Activated CD8-positive, alpha-beta memory T cell treated with anti-CD3 and anti-CD28 coated beads, Interleukin-2, amount 50 U/mL, for 1 hour (primary cell): ENCODE results near the gene SCN1A.
"Not testable (repeated sequence)": the region's sequence is repeated elsewhere in the genome, so short reads cannot be mapped to it uniquely, and the experiment has no call there.

ENCODE experiments used
- DNase-seq: peaks from one replicate; pipeline ENCODE4 v3.0.0-alpha.2; 2020; ENCODE audit errors: extremely low read depth

Gene SCN1A

DNA sequence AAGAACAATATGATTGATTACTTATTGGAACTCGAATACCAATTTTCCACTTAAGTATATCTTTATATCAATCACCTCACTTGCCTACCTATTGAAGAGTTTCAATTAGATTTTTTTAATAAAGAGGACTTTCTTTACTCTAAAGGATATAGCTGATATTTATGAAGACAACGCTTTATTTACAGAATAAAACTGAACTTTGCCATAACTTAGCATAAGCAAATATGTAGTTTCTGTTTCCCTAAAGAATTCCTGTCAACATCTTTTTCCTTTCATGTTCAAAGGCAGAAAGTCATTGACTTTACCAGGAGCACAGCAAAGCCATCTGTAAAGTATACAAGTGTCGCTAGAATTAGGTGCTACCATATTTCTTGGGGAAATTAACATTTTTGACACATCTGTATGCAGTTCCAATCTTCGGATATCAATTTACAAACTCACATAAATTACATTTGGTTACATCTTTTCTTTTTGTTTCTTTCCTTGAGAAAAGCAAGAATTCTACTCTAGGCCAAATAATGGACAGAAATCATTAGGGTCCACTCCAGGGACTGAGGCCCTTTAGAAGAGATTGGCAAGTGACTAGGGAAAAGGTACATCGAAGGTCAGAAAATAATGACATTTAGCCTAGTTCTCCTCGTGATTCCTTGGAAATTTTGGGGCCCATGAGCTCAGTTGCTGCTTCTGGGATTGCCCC is 7.5 kb upstream of the SCN1A start:
- no peak for DNase-seq

DNA sequence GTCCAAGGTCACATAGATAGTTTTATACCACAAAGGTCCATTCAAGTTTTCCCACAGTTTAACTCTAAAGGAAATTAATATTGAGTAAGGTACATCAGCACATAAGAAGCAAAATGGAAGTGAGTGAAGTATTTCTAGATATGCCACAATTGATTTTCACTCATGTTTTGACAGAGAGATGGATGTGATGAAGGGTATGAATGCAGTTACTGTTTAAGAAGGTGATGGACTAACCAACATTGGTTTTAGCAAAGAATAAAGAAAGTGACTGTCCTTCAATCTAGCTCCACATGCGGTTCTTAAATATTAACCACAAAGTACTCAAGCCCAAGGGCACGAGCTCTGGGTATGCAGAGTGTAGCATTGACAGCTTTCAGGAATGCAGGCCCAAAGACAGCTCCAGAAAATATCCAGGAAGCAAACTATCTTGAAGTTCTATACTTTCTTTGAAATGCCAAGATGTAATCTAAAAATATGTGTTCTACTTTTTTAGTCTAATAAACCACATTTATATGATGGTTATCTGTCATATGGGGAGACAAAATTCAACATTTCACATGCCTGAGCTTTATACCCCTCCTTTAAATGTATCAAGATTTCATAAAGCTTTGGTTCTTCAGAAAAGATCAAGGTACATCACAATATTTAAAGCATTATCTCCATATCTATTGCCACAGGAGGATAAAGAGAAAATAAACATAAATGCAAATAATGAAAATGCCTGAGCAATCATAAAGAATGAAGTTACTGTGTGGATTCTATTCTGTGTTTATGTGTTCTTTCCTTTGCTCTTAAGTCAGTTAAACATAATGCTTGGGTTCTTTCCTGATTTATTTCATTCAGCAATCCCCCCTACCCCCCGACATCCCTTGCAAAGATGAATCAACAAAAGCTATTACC is 6.7 kb upstream of the SCN1A start:
- no peak for DNase-seq

DNA sequence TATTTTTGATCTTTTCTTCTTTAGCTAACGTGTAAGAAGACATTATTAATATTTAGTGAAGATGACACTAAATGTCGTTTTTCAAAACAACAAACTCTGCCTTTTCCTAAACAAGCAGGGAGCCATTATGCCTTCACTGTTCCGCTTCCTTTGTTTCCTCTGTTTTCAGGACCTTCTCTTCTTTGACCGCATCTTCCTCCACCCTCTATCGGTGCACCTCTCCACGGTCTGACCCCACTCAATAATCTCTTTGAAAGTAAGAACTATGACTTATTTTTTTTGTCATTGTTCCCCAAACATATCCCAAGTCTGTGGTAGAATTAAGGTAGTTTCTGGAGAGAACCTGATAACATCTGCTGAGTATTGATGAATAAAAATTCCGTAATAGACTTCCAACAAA is 5.8 kb upstream of the SCN1A start:
- DNase-seq: no peak

DNA sequence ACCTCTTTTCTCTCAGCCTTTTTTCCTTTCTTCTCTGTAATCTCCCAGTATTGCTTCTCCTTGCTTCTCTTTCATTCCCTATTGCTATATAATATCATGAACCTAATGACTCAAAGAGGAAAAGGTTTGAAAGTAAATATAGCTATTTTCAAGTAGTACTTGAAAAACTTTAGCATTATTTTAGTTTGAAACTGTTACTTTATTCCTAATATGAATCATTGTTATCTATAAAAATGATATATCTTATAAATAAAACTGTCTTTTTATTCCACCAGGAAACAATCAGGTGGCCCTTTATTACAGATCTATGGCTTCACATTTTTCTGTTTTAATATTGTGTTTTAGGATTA is 311 bp upstream of the SCN1A start:
- no peak for DNase-seq

DNA sequence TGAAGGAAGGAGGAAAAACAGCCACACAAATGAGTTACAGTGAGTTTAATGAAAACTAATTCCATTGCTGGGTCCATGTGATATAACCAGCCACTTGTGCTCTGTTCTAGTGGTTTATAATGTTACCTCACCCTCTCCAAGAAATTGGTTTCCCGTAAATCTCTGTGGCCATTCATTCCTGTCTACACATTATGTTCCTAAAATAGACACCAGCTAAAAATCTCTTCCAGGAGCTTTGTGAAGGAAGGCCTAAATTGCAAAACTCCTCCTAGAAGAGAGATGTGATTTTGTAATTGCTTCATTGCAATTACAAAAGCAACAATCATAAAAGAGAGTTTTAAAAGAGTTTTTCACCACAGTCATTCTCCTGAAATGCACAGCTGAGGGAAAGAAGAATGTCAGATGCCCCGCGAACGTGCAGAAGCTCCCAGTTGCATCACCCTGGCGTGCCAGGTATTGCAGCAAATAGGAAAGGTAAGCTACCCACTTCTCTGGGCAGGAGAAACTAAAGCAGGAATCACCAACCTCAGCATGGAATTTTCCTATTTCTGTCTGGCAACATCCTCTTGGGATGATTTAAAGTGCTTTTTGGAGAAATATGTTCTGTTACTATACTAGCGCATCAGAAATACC is 1.7 kb downstream of the SCN1A start:
- no peak for DNase-seq

DNA sequence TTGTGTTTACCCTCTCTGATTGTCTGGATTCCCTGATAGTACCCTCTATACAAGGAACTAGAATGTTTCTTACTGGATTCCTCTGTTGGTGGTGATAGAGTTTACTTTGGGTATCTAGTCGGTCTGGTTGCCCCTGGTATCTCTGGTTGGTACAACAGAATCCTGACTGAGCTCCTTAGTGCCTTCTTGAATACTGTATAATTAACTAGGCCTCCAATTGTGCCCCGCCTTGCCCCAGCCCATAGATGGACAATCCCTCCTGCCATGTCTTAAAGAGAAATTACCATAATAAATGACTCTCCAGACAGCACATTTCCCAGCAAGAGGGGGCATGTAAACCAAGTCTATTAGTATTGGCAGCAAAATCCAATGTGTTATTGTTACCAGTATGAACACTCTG is 2.3 kb downstream of the SCN1A start:
- no peak for DNase-seq

DNA sequence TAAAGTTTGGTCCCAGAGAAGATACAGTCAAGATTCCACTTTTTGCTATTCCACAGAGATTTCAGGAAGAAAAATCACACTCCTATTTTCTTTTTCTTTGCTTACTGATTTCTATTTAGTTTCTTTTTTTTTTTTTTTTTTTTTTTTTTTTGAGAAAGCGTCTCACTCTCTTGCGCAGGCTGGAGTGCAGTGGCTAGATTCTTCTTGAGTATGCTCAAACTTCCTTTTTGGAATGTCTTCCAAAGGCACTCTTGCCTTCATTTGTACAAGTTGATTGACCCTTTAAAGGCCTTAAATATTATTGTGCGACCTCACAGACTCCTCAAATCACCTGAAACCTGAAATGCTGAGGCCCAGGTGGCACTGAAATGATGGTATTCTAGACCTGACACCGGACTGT is 9.6 kb downstream of the SCN1A start:
- no peak for DNase-seq

DNA sequence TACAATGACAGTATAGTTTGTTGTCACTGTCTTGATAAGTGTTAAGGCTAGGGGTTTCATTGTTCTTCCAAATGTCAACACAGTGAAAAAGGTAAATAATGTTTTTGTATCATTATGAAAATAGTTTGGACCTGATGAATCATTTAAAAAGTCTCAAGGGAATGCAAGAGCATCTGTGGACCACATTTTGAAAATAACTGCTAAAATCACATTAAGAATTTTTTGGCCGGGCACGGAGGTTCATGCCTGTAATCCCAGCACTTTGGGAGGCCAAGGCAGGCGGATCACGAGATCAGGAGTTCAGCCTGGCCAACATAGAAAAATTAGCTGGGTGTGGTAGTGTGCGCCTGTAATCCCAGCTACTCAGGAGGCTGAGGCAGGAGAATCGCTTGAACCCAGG is 10.3 kb downstream of the SCN1A start:
- DNase-seq: no peak

DNA sequence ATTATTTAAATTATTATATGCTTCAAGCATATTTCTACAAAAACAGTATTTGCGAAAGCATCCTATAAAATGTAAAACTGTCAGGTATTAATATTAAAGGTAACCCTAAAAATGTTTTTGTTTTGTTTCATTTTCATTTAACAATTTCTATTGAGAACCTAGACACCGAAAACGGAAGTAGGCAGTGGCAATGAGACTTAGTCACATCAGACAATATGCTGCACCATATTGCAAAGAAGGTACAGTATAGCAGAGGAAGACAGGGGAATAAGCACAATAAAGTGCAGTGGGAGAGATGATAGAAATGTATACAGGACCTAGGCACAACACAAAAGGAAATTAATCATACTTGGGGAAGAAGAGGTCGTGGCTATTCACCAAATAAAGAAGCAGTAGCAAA is 12.2 kb downstream of the SCN1A start:
- no peak for DNase-seq

DNA sequence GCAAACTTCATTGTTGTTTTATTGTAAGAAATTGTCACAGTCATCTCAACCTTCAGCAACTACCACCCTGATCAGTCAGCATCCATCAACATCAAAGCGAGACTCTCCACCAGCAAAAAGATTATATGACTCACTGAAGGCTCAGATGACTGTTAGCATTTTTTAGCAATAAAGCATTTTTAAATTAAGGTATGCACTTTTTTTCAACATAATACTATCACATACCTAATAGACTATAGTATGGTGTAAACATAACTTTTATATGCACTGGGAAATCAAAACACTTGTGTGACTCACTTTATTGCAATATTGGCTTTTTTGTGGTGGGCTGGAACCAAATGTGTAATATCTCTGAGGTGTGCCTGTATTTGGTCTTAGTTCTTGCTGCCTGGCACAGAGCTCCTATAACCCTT is 15.6 kb downstream of the SCN1A start:
- DNase-seq: no peak

DNA sequence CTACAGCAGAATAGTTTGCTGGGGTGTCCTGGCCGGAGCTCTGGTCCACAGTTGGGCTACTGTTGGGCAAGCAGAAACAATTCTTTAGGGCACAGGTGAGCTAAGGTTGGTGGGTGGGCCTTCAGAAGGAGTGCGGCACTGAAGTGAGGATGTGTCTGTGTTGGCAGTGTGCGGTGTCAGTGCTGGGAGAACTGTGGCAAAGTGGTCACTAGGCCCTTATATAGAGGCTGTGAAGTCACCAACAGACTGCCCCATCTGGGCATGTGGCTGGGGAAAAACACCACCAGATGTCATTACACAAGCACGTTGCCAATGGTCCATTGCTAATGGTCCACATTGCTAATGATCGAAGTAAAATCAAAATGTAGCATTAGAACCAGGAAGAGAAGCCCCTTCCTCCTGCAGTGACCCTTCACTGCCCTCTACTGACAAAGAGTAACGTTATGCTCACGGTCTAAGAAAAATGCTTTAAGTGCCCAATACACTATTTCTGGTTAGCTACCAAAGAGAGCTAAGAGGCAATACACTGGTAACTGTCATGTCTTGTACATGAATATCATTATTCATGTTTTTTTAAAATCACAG is 21.3 kb downstream of the SCN1A start:
- no peak for DNase-seq

DNA sequence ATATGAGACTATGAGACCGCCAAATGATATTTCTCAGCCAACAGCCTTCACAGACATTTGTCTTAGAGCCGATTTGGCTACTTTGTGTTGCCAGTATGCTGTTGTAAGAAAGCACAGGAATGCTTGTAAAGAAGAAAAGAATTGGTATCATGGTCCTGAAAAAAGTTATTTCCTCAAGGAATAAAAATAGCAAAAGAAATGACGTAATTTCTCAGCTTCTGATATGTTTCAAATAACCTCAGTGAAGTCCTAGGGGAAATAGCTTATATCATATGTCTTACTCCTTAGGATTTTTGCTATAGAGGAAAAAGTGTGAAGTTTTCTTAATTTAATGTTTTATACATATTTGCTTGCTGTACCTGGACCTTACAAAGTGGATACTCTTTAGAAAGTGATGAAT is 23.0 kb downstream of the SCN1A start:
- no peak for DNase-seq

DNA sequence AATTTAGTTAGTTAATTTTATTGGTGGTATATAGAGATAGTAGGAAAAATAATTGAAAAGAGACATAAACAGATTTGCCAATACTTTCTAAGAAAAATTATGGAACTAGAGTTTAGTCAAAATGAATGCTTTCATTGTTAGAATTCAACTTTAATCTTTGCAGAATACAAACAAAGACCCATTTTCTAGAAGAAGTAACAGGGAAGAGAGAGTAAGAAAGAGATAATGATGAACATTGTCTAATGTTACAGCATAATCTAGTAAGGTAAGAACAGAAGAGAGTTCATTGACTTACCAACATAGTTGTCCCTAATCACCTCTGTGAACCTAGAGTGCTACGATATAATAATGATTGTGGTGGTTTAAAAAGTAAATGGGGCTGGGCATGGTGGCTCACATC is 23.7 kb downstream of the SCN1A start:
- no peak for DNase-seq

DNA sequence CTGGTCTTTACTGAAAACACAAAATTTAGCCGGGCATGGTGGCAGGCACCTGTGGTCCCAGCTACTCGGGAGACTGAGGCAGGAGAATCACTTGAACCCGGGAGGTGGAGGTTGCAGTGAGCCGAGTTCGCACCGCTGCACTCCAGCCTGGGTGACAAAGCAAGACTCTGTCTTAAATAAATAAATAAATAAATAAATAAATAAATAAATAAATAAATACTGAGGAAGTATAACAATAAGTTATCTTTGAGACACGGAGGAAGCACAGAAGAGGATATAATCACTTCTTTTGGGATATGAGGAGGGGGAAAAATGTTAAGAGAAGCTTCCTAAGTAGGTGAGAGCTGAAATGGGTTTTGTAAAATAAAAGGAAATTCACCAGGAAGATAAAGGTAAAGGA is 24.5 kb downstream of the SCN1A start:
- not testable (repeated sequence) for DNase-seq

DNA sequence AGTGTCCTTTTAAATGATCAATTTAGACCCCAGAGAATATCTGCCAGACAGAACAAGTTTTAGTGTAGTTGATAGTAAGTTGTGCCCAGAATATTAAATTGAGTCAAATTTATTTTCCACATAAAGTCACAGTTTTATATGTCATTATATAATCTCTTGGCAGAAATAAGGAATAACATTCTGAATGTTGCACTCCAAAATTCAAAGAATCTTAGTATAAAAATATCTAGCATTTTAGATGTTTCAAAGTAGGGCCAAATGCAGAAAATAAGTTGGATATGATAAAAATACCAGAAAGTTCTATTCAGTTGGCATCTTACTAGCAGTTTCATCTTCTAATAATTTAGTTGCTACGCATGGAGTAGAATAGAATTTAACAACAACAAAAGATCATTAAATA is 33.5 kb downstream of the SCN1A start:
- no peak for DNase-seq

DNA sequence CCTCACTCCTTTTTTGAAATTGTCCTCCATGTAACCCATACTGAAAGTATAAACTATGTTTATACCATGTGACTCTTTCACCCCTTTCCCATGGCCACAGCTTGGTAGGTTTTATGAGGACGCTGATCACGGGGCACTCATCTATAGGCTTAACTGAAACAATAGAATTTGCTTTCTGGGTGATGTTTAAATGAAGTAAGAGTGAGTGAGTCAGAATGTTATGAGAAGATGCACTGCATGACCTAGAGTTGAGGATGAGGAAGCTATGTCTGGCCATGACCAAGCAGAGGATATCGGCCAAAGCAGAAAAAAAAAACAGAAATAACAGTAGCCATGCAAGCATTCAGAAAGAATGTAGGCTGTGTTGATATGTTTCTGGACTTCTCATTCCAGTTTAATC is 34.9 kb downstream of the SCN1A start:
- no peak for DNase-seq

DNA sequence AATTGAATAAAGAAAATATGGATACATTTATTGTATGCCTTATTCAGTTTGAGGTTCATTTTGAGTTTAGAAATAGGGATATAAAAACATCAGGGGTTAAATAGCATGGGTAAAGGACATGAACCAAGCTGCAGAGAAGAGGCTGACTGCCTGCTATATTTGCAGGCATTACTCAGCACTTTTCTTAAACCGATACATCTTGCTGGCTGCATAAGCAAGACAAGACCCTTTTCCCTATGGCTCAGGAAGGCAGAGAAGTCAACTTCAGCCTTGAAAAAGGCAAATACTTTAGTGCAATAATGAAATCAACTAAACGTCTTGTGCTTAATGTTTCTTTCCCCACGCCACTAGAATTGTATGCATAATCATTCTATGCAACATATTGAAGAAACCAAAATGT is 36.4 kb downstream of the SCN1A start:
- no peak for DNase-seq

DNA sequence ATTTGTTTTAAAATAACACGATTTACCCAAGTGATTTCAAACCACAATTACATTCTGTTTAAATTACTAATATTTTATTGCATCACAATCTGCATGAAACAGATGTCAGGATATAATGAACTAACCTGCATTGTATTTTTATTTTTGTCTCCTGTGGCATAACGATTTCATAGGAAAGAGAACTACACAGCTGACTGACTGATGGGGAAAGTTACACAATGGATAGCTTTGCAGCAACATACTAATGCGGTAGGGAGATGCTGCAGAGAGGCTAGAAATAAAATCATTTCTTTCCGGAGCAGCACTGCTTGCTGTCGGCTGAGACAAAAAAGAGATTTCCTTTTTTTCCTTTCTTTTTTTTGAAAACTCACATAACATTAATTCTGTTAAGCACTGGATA is 36.9 kb downstream of the SCN1A start:
- DNase-seq: no peak

DNA sequence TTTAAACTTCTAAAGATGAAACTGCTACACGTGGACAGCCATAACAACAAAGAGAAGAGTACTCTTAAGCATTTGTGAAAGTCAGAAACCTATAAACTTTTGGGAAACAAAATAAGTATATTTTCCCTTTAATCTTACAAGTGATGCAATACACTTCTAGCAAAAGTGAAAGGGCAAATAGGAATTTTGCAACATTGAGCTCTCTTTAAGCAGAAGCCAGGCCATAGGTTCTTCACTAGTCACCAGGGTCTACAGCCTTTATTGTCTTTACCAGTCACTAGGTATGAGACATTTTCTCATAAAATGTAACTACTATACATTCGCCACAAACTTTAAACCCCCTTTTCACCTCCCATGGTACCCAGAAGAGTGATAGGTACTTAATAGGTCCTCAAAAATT is 37.5 kb downstream of the SCN1A start:
- DNase-seq: no peak

DNA sequence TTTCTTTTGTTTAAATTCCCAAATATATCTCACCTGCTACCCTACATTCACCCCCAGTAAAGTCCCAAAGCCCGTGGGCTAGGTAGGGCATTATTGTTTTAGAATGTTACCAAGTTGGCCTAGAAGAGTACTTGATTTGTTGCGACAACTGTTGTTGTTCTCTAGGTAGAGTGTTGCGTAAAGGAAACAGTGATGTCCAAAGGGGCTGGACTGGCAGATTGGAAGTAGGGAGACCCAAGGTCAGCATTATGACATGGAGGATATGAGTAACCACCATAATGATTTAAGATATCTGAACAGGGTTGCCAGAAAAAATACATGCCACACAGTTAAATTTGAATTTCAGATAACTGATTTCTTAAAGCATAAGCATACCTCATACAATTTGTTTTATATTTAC is 39.2 kb downstream of the SCN1A start:
- no peak for DNase-seq

DNA sequence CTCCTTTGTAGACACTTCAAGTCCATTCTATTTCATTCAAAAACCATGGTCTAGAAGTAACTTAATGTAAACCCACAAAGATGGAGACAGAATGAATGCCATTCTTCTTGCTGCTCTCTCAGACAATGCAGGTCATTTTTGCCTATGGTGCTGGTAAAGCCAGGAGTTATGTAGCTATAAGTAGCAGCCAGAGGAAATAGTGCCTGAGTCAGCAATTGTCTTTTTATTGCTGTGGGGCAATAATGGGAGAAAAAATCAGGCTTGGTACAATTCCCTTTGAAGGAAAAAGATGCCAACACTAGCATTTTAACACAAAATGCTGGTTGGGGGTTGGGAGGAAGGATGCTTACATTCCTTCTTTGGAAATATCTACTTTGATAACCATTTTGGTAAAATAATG is 43.5 kb downstream of the SCN1A start:
- DNase-seq: no peak

DNA sequence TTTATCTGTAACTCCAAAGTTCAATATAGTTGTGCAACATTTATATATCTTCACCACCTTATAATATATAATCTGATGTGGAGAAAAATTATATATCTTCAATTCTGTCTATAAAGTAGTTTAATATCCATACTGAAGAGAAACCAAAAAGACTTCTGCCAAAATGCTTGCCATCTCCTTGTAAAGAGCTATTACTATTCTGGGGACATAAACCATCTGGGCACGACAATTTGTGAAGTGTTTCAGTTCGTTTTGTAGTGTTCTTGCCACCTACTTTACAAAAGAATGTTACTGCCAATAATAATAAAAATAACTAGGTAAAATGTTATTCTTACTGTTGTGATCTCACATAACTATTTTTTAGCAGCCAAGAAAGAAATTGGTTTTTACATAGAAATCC is 45.1 kb downstream of the SCN1A start:
- DNase-seq: no peak

DNA sequence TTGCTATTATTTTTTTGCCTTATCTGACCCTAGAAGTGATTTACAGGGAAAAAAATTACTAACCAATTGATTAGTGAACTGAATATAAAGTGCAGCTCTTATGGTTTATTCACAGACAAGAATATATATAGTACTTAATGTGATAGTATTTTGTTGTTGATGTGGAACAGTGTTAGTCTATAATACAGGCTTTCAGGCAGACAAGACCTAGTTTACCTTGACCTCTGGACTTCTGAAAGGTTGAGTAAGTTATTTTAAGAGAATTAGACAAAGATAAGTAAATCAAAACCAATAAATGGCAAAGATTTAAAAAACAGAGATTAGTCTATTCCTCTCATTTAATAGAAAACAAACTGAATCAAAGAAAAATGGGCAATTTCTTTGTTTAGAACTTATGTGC is 46.0 kb downstream of the SCN1A start:
- no peak for DNase-seq
